ENCODE measurements around the gene PMVK. TPM values are rescaled to one million over a fixed set of nuclear protein-coding genes. Genes with fewer than 3 reads are reported as not detected.

PMVK gene
- polyA plus RNA-seq, 3 donors, result 17.2 to 43.2 (median 41.9) TPM

DNA sequence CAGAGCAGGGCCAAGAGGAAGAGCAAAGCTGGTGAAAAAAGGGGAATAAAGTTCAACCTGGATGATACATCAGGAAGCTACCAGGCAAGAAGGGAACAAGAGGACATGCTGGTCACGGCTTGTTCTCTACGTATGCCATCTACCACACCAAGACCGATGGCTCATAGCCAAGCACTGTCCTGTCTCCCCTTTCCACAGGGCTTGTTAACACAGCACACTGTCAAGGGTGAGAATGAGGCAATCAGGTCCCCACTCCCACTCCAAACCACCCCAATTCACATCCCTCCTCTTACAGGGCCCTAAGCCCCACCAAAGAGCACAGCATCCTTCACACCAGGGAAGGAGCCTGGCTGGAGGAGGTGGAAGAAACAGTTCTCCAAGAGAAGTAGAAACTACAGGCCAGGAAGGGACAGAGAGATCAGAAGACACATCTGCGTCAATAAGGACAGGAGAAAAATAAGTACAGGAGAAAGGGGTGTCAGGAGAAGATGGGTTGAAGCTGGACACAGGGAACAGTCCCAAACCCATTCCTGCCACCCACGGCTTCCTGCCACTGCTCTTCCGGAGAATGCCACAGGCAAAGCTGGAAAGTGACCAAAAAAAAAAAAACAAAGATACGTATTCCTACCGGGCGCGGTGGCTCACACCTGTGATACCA, 35.0 kb upstream of the PMVK start:
- Histone ChIP-seq H3K27me3 (ENCODE audit: control insufficient read depth in 2 of 2, insufficient read depth in 2 of 2, low read length in 2 of 2) (no peaks in the 10 kb centered on the region), H3K79me2 (ENCODE audit: insufficient read depth, low read length) (peaks cover 76% of the 10 kb centered on the region), H4K20me1 (ENCODE audit: insufficient read depth, low read length) (peaks cover 68% of the 10 kb centered on the region), H3K9me3 (replicated peaks in 1 of 2; ENCODE audit: control insufficient read depth in 1 of 2, insufficient read depth in 1 of 2, low read length in 2 of 2) (no peaks in the 10 kb centered on the region), H2AFZ (ENCODE audit: insufficient read depth, low read depth, low read length, poor library complexity, severe bottlenecking) (no peak overlapping the region), H3K4me2 (replicated peaks; ENCODE audit: extremely low read depth, low read length, poor library complexity, severe bottlenecking) (peak overlapping the region; percentile 71), H3K9ac (ENCODE audit: insufficient read depth, low read length, poor library complexity, severe bottlenecking) (peak overlapping the region; percentile 45), H3K4me3 (replicated peaks in 1 of 3; ENCODE audit: low read depth in 2 of 3, low read length in 3 of 3) (peak overlapping the region in 1 of 3 experiments; percentile 60), H3K36me3 (replicated peaks in 1 of 2; ENCODE audit: control insufficient read depth in 1 of 2, insufficient read depth in 2 of 2, low read length in 2 of 2) (peaks cover 26 to 37% of the 10 kb centered on the region in 2 donors), H3K4me1 (ENCODE audit: control insufficient read depth in 1 of 2, insufficient read depth in 2 of 2, low read length in 2 of 2) (peaks cover 45 to 49% of the 10 kb centered on the region in 2 donors), H3K27ac (ENCODE audit: low read depth in 1 of 2, low read length in 2 of 2) (peak overlapping the region; percentile 67 to 82)
- 60% methylated on average over 6 of the region's 10 CpGs for WGBS (ENCODE audit: insufficient coverage)
- Mint-ChIP-seq H3K27me3 (ENCODE audit: low read depth in 3 of 3) (peaks cover 0 to 4% (median 0%) of the 10 kb centered on the region in 3 donors), H3K9me3 (no peaks in the 10 kb centered on the region), H3K4me1 (peaks cover 34% of the 10 kb centered on the region), H3K36me3 (peaks cover 41 to 49% of the 10 kb centered on the region in 2 donors), H3K4me3 (peak overlapping the region; percentile 76 to 87), H3K27ac (peak overlapping the region in 6 of 7 donors; percentile 89 to 96 (median 94))
- intact Hi-C loops (cut with micrococcal nuclease), result loop anchor here (2.0 to 5.0 kb wide), 4 partner anchors 35 to 91 kb away; partner anchors contain the start of gene EFNA4 (in 1 of the 2)
- TF ChIP-seq, protein P1, sequence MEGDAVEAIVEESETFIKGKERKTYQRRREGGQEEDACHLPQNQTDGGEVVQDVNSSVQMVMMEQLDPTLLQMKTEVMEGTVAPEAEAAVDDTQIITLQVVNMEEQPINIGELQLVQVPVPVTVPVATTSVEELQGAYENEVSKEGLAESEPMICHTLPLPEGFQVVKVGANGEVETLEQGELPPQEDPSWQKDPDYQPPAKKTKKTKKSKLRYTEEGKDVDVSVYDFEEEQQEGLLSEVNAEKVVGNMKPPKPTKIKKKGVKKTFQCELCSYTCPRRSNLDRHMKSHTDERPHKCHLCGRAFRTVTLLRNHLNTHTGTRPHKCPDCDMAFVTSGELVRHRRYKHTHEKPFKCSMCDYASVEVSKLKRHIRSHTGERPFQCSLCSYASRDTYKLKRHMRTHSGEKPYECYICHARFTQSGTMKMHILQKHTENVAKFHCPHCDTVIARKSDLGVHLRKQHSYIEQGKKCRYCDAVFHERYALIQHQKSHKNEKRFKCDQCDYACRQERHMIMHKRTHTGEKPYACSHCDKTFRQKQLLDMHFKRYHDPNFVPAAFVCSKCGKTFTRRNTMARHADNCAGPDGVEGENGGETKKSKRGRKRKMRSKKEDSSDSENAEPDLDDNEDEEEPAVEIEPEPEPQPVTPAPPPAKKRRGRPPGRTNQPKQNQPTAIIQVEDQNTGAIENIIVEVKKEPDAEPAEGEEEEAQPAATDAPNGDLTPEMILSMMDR (IDR thresholded peaks at IDR 0.05), result no peak
- DNase-seq, result peak; percentile 57 to 80 (median 73)

DNA sequence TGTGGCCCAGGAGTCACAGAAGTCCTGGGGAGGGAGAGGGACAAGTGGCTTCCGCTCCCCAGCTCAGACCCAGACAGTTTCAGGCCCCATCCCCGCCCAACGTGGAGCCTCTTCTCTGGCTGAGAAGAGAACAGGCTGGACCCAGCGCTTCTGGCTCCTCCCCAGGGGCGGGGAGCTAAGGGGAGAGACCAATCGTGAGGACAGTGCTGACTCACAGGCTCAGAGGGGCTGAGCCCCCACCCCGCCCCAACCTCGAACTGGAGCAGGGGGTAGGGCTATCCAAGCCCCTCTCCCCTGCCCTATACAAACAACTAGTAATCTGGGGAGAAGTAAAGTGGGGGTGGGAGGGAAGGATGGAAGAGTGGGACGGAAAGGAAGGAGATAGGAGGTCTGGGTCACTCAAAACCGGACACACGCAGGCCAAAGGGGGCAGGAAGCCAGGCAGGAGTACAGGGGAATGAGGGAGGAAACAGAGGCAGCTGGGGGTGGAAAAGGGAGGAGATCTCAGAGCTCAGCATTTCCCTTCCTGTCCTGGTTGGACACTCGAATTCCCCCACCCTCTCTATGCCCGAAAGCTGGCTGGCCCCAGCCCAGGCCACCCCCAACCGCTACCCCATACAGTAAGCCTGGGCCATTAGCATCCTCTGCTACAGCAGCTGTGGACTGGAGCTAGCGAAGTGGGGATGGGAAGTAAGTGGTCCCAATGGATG, 34.3 kb upstream of the PMVK start, which contains the start of gene SHC1:
SHC1 (minus strand) TSS at position 117 of the 710 bp plus-strand sequence. CDS start 221 bp downstream, outside the sequence.
- Mint-ChIP-seq H3K27ac (peak within 1 kb of the TSS; percentile 8 to 96 (median 93)), H3K4me3 (peak within 1 kb of the TSS; percentile 76 to 87), H3K9me3 (no peaks in the 10 kb centered on the region), H3K36me3 (peaks cover 44 to 55% of the 10 kb centered on the region in 2 donors), H3K4me1 (peaks cover 34% of the 10 kb centered on the region), H3K27me3 (ENCODE audit: low read depth in 3 of 3) (peaks cover 0 to 4% (median 0%) of the 10 kb centered on the region in 3 donors)
- TF ChIP-seq, protein P1 (IDR thresholded peaks at IDR 0.05), result no peak
- H2AFZ ChIP-seq (ENCODE audit: insufficient read depth, low read depth, low read length, poor library complexity, severe bottlenecking), result peak within 1 kb of the TSS; percentile 16
- H3K79me2 ChIP-seq (ENCODE audit: insufficient read depth, low read length), result peaks cover 69% of the 10 kb centered on the region
- peak within 1 kb of the TSS; percentile 67 to 82 for H3K27ac ChIP-seq (ENCODE audit: low read depth in 1 of 2, low read length in 2 of 2)
- H3K27me3 ChIP-seq (ENCODE audit: control insufficient read depth in 2 of 2, insufficient read depth in 2 of 2, low read length in 2 of 2), result no peaks in the 10 kb centered on the region
- no peaks in the 10 kb centered on the region for H3K9me3 ChIP-seq (replicated peaks in 1 of 2; ENCODE audit: control insufficient read depth in 1 of 2, insufficient read depth in 1 of 2, low read length in 2 of 2)
- intact Hi-C loops (cut with micrococcal nuclease), result loop anchor here (2.0 to 5.0 kb wide), 4 partner anchors 36 to 92 kb away; partner anchors contain the start of gene EFNA4 (in 1 of the 2)
- H4K20me1 ChIP-seq (ENCODE audit: insufficient read depth, low read length), result peaks cover 75% of the 10 kb centered on the region
- peak; percentile 77 to 82 (median 78) for DNase-seq
- 33% methylated on average over 2 of the region's 15 CpGs for WGBS (ENCODE audit: insufficient coverage)
- peak within 1 kb of the TSS; percentile 71 for H3K4me2 ChIP-seq (replicated peaks; ENCODE audit: extremely low read depth, low read length, poor library complexity, severe bottlenecking)
- H3K9ac ChIP-seq (ENCODE audit: insufficient read depth, low read length, poor library complexity, severe bottlenecking), result peak within 1 kb of the TSS; percentile 45
- H3K4me1 ChIP-seq (ENCODE audit: control insufficient read depth in 1 of 2, insufficient read depth in 2 of 2, low read length in 2 of 2), result peaks cover 38 to 42% of the 10 kb centered on the region in 2 donors
- H3K4me3 ChIP-seq (replicated peaks in 1 of 3; ENCODE audit: low read depth in 2 of 3, low read length in 3 of 3), result peak within 1 kb of the TSS in 1 of 3 experiments; percentile 60
- H3K36me3 ChIP-seq (replicated peaks in 1 of 2; ENCODE audit: control insufficient read depth in 1 of 2, insufficient read depth in 2 of 2, low read length in 2 of 2), result peaks cover 32 to 44% of the 10 kb centered on the region in 2 donors
